GM23338 (cell line): ENCODE data around the gene MT4.

Experiments used
- CTCF ChIP-seq, 2 experiments: fragments of 200-600 bp in 1 of 2; sonication (generic) in 1 of 2; conservative IDR thresholded peaks; 2 replicates each; pipeline versions ENCODE4 v1.5.1 to v1.6.1; 2016 to 2017; ENCODE audit warnings: antibody characterized with exemption in 2 of 2, low read depth in 2 of 2, mild to moderate bottlenecking in 2 of 2, moderate library complexity in 1 of 2
- EZH2 ChIP-seq: fragments of 200-600 bp; sonication (generic); IDR thresholded peaks from one replicate; pipeline ENCODE4 v1.8.0; 2017; ENCODE audit warnings: antibody characterized with exemption, mild to moderate bottlenecking, low read depth; ENCODE audit not compliant: unreplicated experiment
- EZH2phosphoT487 ChIP-seq: fragments of 200-600 bp; sonication (generic); IDR thresholded peaks from one replicate; pipeline ENCODE4 v1.8.1; 2018; ENCODE audit warnings: antibody characterized with exemption; ENCODE audit not compliant: unreplicated experiment
- JUNB ChIP-seq: IDR thresholded peaks from one replicate; pipeline ENCODE4 v1.6.1; 2016; ENCODE audit warnings: antibody characterized with exemption; ENCODE audit not compliant: unreplicated experiment
- POLR2AphosphoS5 ChIP-seq: IDR thresholded peaks from 2 replicates; pipeline ENCODE4 v1.6.1; 2016; ENCODE audit warnings: antibody characterized with exemption, low read depth
- REST ChIP-seq: IDR thresholded peaks from one replicate; pipeline ENCODE4 v1.6.1; 2018; ENCODE audit warnings: antibody characterized with exemption; ENCODE audit not compliant: unreplicated experiment
- ZNF331 ChIP-seq: fragments of 250-450 bp; sonication (Bioruptor Pico); IDR thresholded peaks from 2 replicates; pipeline ENCODE4 v1.5.0; 2020; ENCODE audit warnings: low read depth, mild to moderate bottlenecking, moderate library complexity

GRCh38 chr16:56591377-56592060 is 26.6 kb downstream of the MT4 start:
- TF ChIP-seq CTCF (conservative IDR thresholded peaks at IDR 0.05; ENCODE audit: low read depth in 2 of 2) (no peak), EZH2phosphoT487 (no peak), EZH2 (no peak), JUNB (no peak), REST (no peak), ZNF331 (no peak), POLR2AphosphoS5 (no peak)
